Measurements from ENCODE around the gene RNGTT.

Gene RNGTT

GRCh38 chr6:88869263-88870020, 94.0 kb downstream of the RNGTT start:
- H3K36me3 ChIP-seq (ENCODE audit: control insufficient read depth, insufficient read depth, low read length): no peaks in the 10 kb centered on the region
- H3K4me3 ChIP-seq (ENCODE audit: insufficient read depth, low read depth, low read length, poor library complexity, severe bottlenecking): no peak overlapping the region
- no peaks in the 10 kb centered on the region for H3K27me3 ChIP-seq (replicated peaks; ENCODE audit: control insufficient read depth, insufficient read depth, low read length, poor library complexity, severe bottlenecking)
- no peaks in the 10 kb centered on the region for H3K4me1 ChIP-seq (ENCODE audit: control insufficient read depth, insufficient read depth, low read length, poor library complexity, severe bottlenecking)
- no peak for DNase-seq
- H3K9me3 ChIP-seq (ENCODE audit: control insufficient read depth, low read length): no peaks in the 10 kb centered on the region
- H3K27ac ChIP-seq (ENCODE audit: insufficient read depth, low read length, poor library complexity, severe bottlenecking): no peak overlapping the region

- DNase-seq: no peak
- H3K27ac ChIP-seq (ENCODE audit: insufficient read depth, low read length, poor library complexity, severe bottlenecking): no peak overlapping the region
- H3K9me3 ChIP-seq (ENCODE audit: control insufficient read depth, low read length): no peaks in the 10 kb centered on the region
Observed at GRCh38 chr6:88867841-88868731, 95.3 kb downstream of the RNGTT start.

GRCh38 chr6:88866856-88867255, 96.6 kb downstream of the RNGTT start:
- no peak overlapping the region for H3K4me3 ChIP-seq (ENCODE audit: insufficient read depth, low read depth, low read length, poor library complexity, severe bottlenecking)
- no peak overlapping the region for H3K27ac ChIP-seq (ENCODE audit: insufficient read depth, low read length, poor library complexity, severe bottlenecking)
- H3K9me3 ChIP-seq (ENCODE audit: control insufficient read depth, low read length): no peaks in the 10 kb centered on the region
- no peaks in the 10 kb centered on the region for H3K36me3 ChIP-seq (ENCODE audit: control insufficient read depth, insufficient read depth, low read length)
- H3K27me3 ChIP-seq (replicated peaks; ENCODE audit: control insufficient read depth, insufficient read depth, low read length, poor library complexity, severe bottlenecking): no peaks in the 10 kb centered on the region
- DNase-seq: no peak
- no peaks in the 10 kb centered on the region for H3K4me1 ChIP-seq (ENCODE audit: control insufficient read depth, insufficient read depth, low read length, poor library complexity, severe bottlenecking)

More at GRCh38 chr6:88867841-88868731, 95.3 kb downstream of the RNGTT start:
- H3K27me3 ChIP-seq (replicated peaks; ENCODE audit: control insufficient read depth, insufficient read depth, low read length, poor library complexity, severe bottlenecking): no peaks in the 10 kb centered on the region
- no peak overlapping the region for H3K4me3 ChIP-seq (ENCODE audit: insufficient read depth, low read depth, low read length, poor library complexity, severe bottlenecking)
- no peaks in the 10 kb centered on the region for H3K36me3 ChIP-seq (ENCODE audit: control insufficient read depth, insufficient read depth, low read length)
- no peaks in the 10 kb centered on the region for H3K4me1 ChIP-seq (ENCODE audit: control insufficient read depth, insufficient read depth, low read length, poor library complexity, severe bottlenecking)

GRCh38 chr6:88865275-88865674, 98.1 kb downstream of the RNGTT start:
- DNase-seq: no peak
- Histone ChIP-seq H3K27me3 (replicated peaks; ENCODE audit: control insufficient read depth, insufficient read depth, low read length, poor library complexity, severe bottlenecking) (no peaks in the 10 kb centered on the region), H3K4me1 (ENCODE audit: control insufficient read depth, insufficient read depth, low read length, poor library complexity, severe bottlenecking) (no peaks in the 10 kb centered on the region), H3K27ac (ENCODE audit: insufficient read depth, low read length, poor library complexity, severe bottlenecking) (no peak overlapping the region), H3K36me3 (ENCODE audit: control insufficient read depth, insufficient read depth, low read length) (no peaks in the 10 kb centered on the region), H3K9me3 (ENCODE audit: control insufficient read depth, low read length) (no peaks in the 10 kb centered on the region), H3K4me3 (ENCODE audit: insufficient read depth, low read depth, low read length, poor library complexity, severe bottlenecking) (no peak overlapping the region)

GRCh38 chr6:88864359-88865054, 98.9 kb downstream of the RNGTT start:
- no peaks in the 10 kb centered on the region for H3K36me3 ChIP-seq (ENCODE audit: control insufficient read depth, insufficient read depth, low read length)
- H3K27me3 ChIP-seq (replicated peaks; ENCODE audit: control insufficient read depth, insufficient read depth, low read length, poor library complexity, severe bottlenecking): no peaks in the 10 kb centered on the region
- H3K27ac ChIP-seq (ENCODE audit: insufficient read depth, low read length, poor library complexity, severe bottlenecking): no peak overlapping the region
- no peak overlapping the region for H3K4me3 ChIP-seq (ENCODE audit: insufficient read depth, low read depth, low read length, poor library complexity, severe bottlenecking)
- H3K4me1 ChIP-seq (ENCODE audit: control insufficient read depth, insufficient read depth, low read length, poor library complexity, severe bottlenecking): no peaks in the 10 kb centered on the region
- H3K9me3 ChIP-seq (ENCODE audit: control insufficient read depth, low read length): no peaks in the 10 kb centered on the region
- DNase-seq: no peak

- Histone ChIP-seq H3K4me3 (ENCODE audit: insufficient read depth, low read depth, low read length, poor library complexity, severe bottlenecking) (no peak overlapping the region), H3K36me3 (ENCODE audit: control insufficient read depth, insufficient read depth, low read length) (no peaks in the 10 kb centered on the region), H3K4me1 (ENCODE audit: control insufficient read depth, insufficient read depth, low read length, poor library complexity, severe bottlenecking) (no peaks in the 10 kb centered on the region), H3K27me3 (replicated peaks; ENCODE audit: control insufficient read depth, insufficient read depth, low read length, poor library complexity, severe bottlenecking) (no peaks in the 10 kb centered on the region), H3K27ac (ENCODE audit: insufficient read depth, low read length, poor library complexity, severe bottlenecking) (no peak overlapping the region), H3K9me3 (ENCODE audit: control insufficient read depth, low read length) (no peaks in the 10 kb centered on the region)
- no peak for DNase-seq
Observed at GRCh38 chr6:88860310-88860709, 103.1 kb downstream of the RNGTT start.

GRCh38 chr6:88858455-88858854, 105.0 kb downstream of the RNGTT start:
- no peaks in the 10 kb centered on the region for H3K27me3 ChIP-seq (replicated peaks; ENCODE audit: control insufficient read depth, insufficient read depth, low read length, poor library complexity, severe bottlenecking)
- H3K4me3 ChIP-seq (ENCODE audit: insufficient read depth, low read depth, low read length, poor library complexity, severe bottlenecking): no peak overlapping the region
- no peaks in the 10 kb centered on the region for H3K9me3 ChIP-seq (ENCODE audit: control insufficient read depth, low read length)
- H3K27ac ChIP-seq (ENCODE audit: insufficient read depth, low read length, poor library complexity, severe bottlenecking): no peak overlapping the region
- H3K4me1 ChIP-seq (ENCODE audit: control insufficient read depth, insufficient read depth, low read length, poor library complexity, severe bottlenecking): no peaks in the 10 kb centered on the region
- DNase-seq: no peak
- H3K36me3 ChIP-seq (ENCODE audit: control insufficient read depth, insufficient read depth, low read length): no peaks in the 10 kb centered on the region

- H3K4me3 ChIP-seq (ENCODE audit: insufficient read depth, low read depth, low read length, poor library complexity, severe bottlenecking): no peak overlapping the region
- no peak overlapping the region for H3K27ac ChIP-seq (ENCODE audit: insufficient read depth, low read length, poor library complexity, severe bottlenecking)
- no peaks in the 10 kb centered on the region for H3K9me3 ChIP-seq (ENCODE audit: control insufficient read depth, low read length)
- no peaks in the 10 kb centered on the region for H3K36me3 ChIP-seq (ENCODE audit: control insufficient read depth, insufficient read depth, low read length)
- no peak for DNase-seq
- H3K4me1 ChIP-seq (ENCODE audit: control insufficient read depth, insufficient read depth, low read length, poor library complexity, severe bottlenecking): no peaks in the 10 kb centered on the region
- H3K27me3 ChIP-seq (replicated peaks; ENCODE audit: control insufficient read depth, insufficient read depth, low read length, poor library complexity, severe bottlenecking): no peaks in the 10 kb centered on the region
Observed at GRCh38 chr6:88856566-88856965, 106.9 kb downstream of the RNGTT start.

- Histone ChIP-seq H3K4me3 (ENCODE audit: insufficient read depth, low read depth, low read length, poor library complexity, severe bottlenecking) (no peak overlapping the region), H3K4me1 (ENCODE audit: control insufficient read depth, insufficient read depth, low read length, poor library complexity, severe bottlenecking) (no peaks in the 10 kb centered on the region), H3K27me3 (replicated peaks; ENCODE audit: control insufficient read depth, insufficient read depth, low read length, poor library complexity, severe bottlenecking) (no peaks in the 10 kb centered on the region), H3K27ac (ENCODE audit: insufficient read depth, low read length, poor library complexity, severe bottlenecking) (no peak overlapping the region), H3K36me3 (ENCODE audit: control insufficient read depth, insufficient read depth, low read length) (no peaks in the 10 kb centered on the region), H3K9me3 (ENCODE audit: control insufficient read depth, low read length) (no peaks in the 10 kb centered on the region)
- DNase-seq: no peak
Observed at GRCh38 chr6:88855541-88856147, 107.8 kb downstream of the RNGTT start.

Measured in effector memory CD4-positive, alpha-beta T cell (primary cell).